PC-3 (cell line): Measurements from ENCODE around the gene KCNJ6.

Experiments used
- EZH2 ChIP-seq: fragments of 300-600 bp; sonication (generic); IDR thresholded peaks from one replicate; pipeline ENCODE4 v1.6.1; 2017; ENCODE audit warnings: antibody characterized with exemption, mild to moderate bottlenecking, low read length; ENCODE audit not compliant: unreplicated experiment
- TF ChIP-seq, protein P1 (sequence below): fragments of 300-600 bp; sonication (generic); conservative IDR thresholded peaks from 2 replicates; pipeline ENCODE4 v1.5.1; 2017; ENCODE audit warnings: antibody characterized with exemption, low read depth, mild to moderate bottlenecking, low read length

DNA sequence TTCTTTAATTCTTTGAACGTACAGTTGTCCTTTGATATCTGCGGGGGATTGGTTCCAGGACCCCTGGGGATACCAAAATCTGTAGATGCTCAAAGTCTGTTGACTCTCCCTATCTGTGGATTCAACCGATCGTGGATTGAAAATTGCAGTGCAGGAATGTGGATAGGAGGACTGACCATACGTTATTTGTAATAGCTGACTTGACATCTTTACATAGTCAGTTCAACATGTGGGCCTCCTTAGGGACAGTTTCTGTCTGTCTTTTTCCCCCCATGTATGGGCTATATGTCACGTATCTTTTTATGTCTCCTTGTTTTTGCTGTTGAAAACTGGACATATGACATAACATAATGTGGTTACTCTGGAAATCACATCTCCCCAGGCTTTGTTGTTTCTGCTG, 344.8 kb downstream of the KCNJ6 start:
- no peak for TF ChIP-seq EZH2
- TF ChIP-seq, protein P1, sequence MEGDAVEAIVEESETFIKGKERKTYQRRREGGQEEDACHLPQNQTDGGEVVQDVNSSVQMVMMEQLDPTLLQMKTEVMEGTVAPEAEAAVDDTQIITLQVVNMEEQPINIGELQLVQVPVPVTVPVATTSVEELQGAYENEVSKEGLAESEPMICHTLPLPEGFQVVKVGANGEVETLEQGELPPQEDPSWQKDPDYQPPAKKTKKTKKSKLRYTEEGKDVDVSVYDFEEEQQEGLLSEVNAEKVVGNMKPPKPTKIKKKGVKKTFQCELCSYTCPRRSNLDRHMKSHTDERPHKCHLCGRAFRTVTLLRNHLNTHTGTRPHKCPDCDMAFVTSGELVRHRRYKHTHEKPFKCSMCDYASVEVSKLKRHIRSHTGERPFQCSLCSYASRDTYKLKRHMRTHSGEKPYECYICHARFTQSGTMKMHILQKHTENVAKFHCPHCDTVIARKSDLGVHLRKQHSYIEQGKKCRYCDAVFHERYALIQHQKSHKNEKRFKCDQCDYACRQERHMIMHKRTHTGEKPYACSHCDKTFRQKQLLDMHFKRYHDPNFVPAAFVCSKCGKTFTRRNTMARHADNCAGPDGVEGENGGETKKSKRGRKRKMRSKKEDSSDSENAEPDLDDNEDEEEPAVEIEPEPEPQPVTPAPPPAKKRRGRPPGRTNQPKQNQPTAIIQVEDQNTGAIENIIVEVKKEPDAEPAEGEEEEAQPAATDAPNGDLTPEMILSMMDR = no peak
